ENCODE measurements around the gene IPMK.

IPMK gene

DNA sequence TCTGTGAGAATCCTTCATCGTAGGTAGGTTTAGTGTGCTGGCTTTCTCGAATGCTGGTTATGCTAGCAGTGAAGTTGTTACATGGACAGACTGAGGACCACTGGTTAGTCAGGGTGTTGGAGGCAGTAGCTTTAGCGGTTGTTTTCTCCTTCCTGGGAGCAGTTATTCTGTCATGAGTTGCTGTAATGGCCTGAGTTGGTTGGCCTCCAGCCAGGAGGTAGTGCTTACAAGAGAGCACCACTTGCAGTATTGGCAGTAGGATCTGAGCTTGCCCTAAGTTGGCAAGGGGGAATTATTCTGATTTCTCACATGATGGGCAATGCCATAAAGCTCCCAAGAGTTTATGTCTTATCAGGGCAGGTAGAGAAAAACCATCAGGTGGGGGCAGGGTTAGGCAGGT lies 58.0 kb downstream of the IPMK start:
- H3K27ac ChIP-seq, result no peak overlapping the region
- TF ChIP-seq ZFX (IDR thresholded peaks at IDR 0.05; ENCODE audit: borderline replicate concordance), result no peak
- TF ChIP-seq, protein P1, sequence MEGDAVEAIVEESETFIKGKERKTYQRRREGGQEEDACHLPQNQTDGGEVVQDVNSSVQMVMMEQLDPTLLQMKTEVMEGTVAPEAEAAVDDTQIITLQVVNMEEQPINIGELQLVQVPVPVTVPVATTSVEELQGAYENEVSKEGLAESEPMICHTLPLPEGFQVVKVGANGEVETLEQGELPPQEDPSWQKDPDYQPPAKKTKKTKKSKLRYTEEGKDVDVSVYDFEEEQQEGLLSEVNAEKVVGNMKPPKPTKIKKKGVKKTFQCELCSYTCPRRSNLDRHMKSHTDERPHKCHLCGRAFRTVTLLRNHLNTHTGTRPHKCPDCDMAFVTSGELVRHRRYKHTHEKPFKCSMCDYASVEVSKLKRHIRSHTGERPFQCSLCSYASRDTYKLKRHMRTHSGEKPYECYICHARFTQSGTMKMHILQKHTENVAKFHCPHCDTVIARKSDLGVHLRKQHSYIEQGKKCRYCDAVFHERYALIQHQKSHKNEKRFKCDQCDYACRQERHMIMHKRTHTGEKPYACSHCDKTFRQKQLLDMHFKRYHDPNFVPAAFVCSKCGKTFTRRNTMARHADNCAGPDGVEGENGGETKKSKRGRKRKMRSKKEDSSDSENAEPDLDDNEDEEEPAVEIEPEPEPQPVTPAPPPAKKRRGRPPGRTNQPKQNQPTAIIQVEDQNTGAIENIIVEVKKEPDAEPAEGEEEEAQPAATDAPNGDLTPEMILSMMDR (IDR thresholded peaks at IDR 0.05), result no peak

GRCh38 chr10:58206251-58206650 lies 61.4 kb downstream of the IPMK start:
- no peak overlapping the region for H3K27ac ChIP-seq
- no peak for TF ChIP-seq ZFX (IDR thresholded peaks at IDR 0.05; ENCODE audit: borderline replicate concordance)
- TF ChIP-seq, protein P1 (IDR thresholded peaks at IDR 0.05), result no peak

GRCh38 chr10:58201704-58202103 lies 66.0 kb downstream of the IPMK start:
- H3K27ac ChIP-seq, result no peak overlapping the region
- TF ChIP-seq, protein P1 (IDR thresholded peaks at IDR 0.05), result no peak
- no peak for TF ChIP-seq ZFX (IDR thresholded peaks at IDR 0.05; ENCODE audit: borderline replicate concordance)

DNA sequence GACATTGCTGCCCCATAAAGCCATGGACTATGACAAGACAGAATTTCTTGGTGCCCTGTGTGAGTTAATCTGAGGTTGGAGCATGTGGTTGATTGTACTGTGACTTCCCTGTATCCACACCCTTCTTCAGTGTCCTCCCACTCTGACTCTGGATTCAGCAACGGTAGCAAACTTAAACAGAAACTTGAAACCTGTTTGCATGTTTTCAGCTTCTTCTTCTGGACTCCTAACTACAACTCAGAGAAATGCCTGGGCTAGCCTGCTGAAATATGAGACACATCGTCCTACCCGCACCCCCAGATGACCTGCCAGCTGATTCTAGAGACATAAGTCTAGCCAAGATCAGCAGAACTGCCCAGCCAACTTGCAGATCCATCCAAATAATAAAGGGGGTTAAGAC lies 78.4 kb downstream of the IPMK start:
- H3K27ac ChIP-seq, result no peak overlapping the region
- TF ChIP-seq, protein P1 (IDR thresholded peaks at IDR 0.05), result no peak
- no peak for TF ChIP-seq ZFX (IDR thresholded peaks at IDR 0.05; ENCODE audit: borderline replicate concordance)

GRCh38 chr10:58184120-58184670 lies 83.5 kb downstream of the IPMK start:
- TF ChIP-seq, protein P1 (IDR thresholded peaks at IDR 0.05), result no peak
- TF ChIP-seq ZFX (IDR thresholded peaks at IDR 0.05; ENCODE audit: borderline replicate concordance), result no peak
- no peak overlapping the region for H3K27ac ChIP-seq

DNA sequence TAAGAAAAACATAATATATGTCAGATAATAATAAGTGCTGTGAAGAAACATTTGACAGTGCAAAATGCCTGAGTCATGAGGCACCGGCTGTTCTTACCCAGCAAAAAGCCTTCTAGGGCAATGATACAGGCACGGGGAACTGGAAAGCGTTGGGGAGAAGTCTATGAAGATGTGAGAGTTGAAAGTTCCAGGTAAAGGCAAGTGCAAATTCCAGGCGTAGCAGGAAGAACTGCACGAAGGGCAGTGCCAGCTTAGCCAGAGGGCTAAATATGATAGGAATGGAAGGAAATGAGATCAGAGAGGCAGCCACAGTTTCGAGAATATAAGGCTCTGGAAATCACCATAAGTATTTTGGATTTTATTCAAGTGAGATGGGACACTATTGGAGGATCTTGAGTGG lies 87.0 kb downstream of the IPMK start:
- H3K27ac ChIP-seq, result no peak overlapping the region
- no peak for TF ChIP-seq ZFX (IDR thresholded peaks at IDR 0.05; ENCODE audit: borderline replicate concordance)
- TF ChIP-seq, protein P1 (IDR thresholded peaks at IDR 0.05), result no peak

DNA sequence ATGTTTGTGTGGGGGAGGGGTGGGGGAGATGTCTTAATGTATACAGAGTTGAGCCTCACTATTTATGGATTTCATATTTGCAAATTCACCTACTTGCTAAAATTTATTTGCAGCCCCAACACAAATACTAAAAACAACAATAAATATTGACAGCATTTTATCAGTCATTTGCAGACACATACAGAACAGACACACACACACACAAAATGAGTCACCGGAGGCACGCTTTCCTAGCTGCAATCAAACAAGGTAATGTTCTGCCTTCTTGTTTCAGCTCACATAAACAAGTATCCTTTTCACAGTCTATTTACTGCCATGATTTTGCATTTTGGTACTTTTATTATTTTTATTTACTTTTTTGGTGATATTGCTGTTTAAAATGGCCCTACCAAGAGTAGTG lies 88.5 kb downstream of the IPMK start:
- TF ChIP-seq, protein P1 (IDR thresholded peaks at IDR 0.05), result no peak
- TF ChIP-seq ZFX (IDR thresholded peaks at IDR 0.05; ENCODE audit: borderline replicate concordance), result no peak
- no peak overlapping the region for H3K27ac ChIP-seq
